Sciatic nerve (tissue), 2 donors: ENCODE measurements around the gene METTL17. TPM values are rescaled to one million over a fixed set of nuclear protein-coding genes. Genes with fewer than 3 reads are reported as not detected.
"Not testable (repeated sequence)": the region's sequence is repeated elsewhere in the genome, so short reads cannot be mapped to it uniquely, and the experiment has no call there.

Experiments
- ATAC-seq: fragments of 200-7000 bp; cut with Tn5 transposase; one replicate; pipeline ENCODE4 v1.9.1; 2020; ENCODE audit warnings: mild to moderate bottlenecking, moderate library complexity
- DNase-seq: peaks from one replicate; pipeline ENCODE4 v3.0.0-alpha.2; 2020; ENCODE audit warnings: low spot score
- intact Hi-C: fragments of 100-400 bp; cut with DNase I; formaldehyde crosslinking; loops from one replicate; pipeline ENCODE4 v1.14.2; 2022
- microRNA-seq: library from miRNA; unstranded; fragments of <30 nt; microRNA quantifications from one replicate; pipeline ENCODE4 v1.2.0, GENCODE V29; 2020
- total RNA-seq: library from RNA; stranded (reverse); fragmentation: NEBNext Ultra II Directional; extraction: Animal tissue kit (Norgen Biotek cat#: 25700); gene quantifications from one replicate; pipeline ENCODE4 v1.2.1, GENCODE V29; 2021
- donor health status: DM: no; HTN: no; CAD: no.
- donor health status: DM: no; HTN: no; CAD: no.

The METTL17 gene
- total RNA-seq, 1 donor from 2014 or later: 56.2 TPM

DNA sequence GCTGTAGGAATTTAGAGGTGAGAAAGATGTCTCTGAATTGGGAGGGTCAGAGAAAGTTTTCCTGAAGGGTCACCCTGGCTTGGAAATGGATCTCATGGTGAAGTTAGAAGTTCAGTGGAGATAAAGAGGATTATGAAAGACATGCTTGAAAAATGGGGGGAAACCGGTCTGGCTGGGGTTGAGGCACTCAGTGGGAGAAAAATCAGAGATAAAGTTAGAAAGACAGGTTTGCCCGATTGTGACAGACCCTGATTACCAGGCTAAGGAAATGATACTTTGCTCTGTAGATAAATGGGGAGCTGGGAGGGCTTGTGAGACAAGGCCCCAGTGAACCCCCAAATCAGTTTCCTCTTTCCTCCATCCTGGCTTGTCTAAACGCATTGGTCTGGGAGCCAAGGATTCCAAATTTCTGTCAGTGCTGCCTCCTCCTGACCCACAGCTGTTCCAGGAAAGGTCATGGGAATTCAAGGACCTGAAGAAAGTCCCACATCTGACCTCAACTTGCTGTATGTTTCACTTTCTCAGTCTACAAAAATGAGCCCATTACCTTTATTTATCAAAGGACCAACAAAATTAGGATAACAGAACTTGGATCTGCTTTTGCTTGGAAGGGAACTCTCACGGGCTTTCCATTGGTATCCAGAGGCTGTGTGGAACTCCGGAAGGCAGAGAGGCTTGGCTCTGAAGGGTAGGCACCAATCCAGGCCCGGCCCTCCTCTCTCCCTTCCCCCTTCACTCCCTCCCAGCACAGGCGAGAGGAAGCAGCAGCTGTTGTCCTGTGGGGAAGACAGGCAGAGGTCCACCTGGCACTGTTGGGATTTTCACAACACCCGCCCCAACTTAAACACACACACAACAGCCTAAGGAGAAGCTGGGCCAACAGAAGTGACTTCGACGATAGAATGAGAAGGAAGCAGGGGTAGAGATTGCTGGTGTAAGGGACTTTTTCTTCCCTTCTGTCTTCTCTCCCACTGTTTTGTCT is 49.0 kb downstream of the METTL17 start:
- ATAC-seq (peak; percentile 97), DNase-seq (peak; percentile 88)
- intact Hi-C loops: no loop called here

GRCh38 chr14:21039585-21040369 is 50.0 kb downstream of the METTL17 start:
- DNase-seq (no peak), ATAC-seq (peak; percentile 86)
- intact Hi-C loops: no loop called here

DNA sequence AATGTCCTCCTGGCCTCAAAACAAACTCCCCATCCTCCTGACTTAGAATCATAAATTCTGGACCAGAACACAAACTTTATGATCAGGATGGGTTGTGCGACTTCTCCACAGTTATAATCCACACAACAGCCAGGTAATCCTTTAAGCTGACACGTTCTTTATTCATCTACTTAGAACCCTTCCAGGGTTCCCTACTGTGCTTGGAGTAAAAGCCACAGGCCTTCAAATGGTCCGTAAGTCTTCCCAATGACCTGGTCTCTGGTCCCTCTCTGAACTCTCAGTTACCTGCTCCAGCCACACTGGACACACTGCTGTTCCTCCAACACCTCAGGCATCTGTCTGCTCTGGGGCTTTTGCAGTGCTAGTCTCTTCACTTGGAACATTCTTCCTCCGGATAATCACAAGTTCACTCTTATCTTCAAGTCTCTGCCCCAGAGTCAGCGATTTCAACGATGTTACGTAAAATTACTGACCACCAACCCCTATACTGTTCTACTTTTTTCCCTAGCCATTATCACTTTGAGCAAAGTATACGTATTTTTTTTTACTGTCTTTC is 50.7 kb downstream of the METTL17 start:
- ATAC-seq: no peak
- no peak for DNase-seq
- intact Hi-C loops: no loop called here

DNA sequence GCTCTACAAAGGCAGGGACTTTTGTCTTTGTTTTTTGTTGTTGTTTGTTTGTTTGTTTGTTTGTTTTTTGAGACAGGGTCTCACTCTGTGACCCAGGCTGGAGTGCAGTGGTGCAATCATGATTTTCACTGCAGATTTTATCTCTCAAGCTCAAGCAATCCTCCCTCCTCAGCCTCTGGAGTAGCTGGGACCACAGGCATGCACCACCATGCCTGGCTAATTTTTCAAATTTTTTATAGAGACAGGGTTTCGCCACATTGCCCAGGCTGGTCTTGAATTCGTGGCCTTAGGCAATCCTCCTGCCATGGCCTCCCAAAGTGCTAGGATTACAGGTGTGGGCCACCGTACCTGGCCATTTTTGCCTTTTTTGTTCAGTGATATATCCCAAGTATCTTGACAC is 51.2 kb downstream of the METTL17 start:
- ATAC-seq, intact Hi-C loops, DNase-seq: not testable (repeated sequence)

- ATAC-seq (no peak), DNase-seq (no peak)
- intact Hi-C loops: no loop called here
These were observed 52.1 kb downstream of the METTL17 start, which contains the start of gene RNASE7 for GRCh38 chr14:21041676-21042433. Gene RNASE7, plus strand, starts transcription at chr14:21042362. Its CDS starts 631 bp downstream, at chr14:21042993.

DNA sequence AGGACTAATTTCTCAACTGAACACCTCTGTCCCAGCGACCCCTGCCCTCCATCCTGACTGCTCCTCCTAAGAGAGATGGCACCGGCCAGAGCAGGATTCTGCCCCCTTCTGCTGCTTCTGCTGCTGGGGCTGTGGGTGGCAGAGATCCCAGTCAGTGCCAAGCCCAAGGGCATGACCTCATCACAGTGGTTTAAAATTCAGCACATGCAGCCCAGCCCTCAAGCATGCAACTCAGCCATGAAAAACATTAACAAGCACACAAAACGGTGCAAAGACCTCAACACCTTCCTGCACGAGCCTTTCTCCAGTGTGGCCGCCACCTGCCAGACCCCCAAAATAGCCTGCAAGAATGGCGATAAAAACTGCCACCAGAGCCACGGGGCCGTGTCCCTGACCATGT is 53.1 kb downstream of the METTL17 start:
- ATAC-seq (no peak), DNase-seq (no peak)
- intact Hi-C loops: no loop called here

GRCh38 chr14:21043387-21043973 is 53.7 kb downstream of the METTL17 start:
- DNase-seq: no peak
- no peak for ATAC-seq
- intact Hi-C loops: no loop called here

DNA sequence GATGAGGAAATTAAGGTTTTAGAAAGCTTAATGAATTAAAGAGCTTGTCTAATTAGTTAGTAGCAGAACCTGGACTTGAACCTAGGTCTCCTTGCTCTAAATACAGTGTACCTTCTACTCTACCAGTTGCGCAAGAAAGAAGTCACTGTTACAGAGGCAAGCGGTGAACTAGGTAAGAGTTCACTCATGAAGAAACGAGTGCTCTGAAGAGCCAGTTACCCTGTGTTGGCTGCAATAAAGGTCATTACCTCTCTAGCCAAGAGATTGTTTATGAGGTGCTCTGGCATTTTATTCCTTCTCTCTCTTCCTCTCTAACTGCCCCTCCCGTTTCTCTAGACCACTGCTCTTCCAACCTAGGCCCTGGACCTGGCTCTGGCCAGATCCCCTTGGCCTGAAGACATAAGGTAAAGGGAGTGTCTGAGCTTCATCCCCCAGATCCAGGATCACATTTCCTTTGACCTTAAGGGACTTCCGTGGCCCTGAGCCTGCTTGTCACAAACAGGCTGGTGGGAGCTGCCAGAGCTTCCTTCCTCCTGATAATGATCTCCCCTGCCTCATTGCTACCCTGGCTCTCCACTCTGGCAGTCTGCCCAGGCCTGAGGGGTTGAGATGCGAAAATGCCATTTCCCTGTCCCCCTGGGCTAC is 54.3 kb downstream of the METTL17 start:
- intact Hi-C loops: no loop called here
- DNase-seq (no peak), ATAC-seq (no peak)

Small RNA genes lying within 50 kb of the gene (microRNA-seq; reads per million reads assigned to microRNA genes)
- not detected for gene MIR6717

Other genes with a start within 250 kb of the METTL17 start
- not detected for gene EDDM3A, start 244.1 kb upstream of the METTL17 start, total RNA-seq
- not detected for gene EDDM3B, start 221.6 kb upstream of the METTL17 start, total RNA-seq
- 15.0 TPM for gene RNASE6, start 208.7 kb upstream of the METTL17 start, total RNA-seq
- 357 TPM for gene RNASE1, start 187.1 kb upstream of the METTL17 start, total RNA-seq
- gene RNASE3, start 98.6 kb upstream of the METTL17 start, total RNA-seq: 0.71 TPM
- gene RNASE2, start 34.5 kb upstream of the METTL17 start, total RNA-seq: 3.7 TPM
- not detected for gene SLC39A2, start 9.3 kb downstream of the METTL17 start, total RNA-seq
- gene NDRG2, start 35.1 kb downstream of the METTL17 start, total RNA-seq: 398 TPM
- gene TPPP2, start 40.2 kb downstream of the METTL17 start, total RNA-seq: 0.49 TPM
- gene RNASE13, start 44.8 kb downstream of the METTL17 start, total RNA-seq: not detected
- gene RNASE7, start 52.4 kb downstream of the METTL17 start, total RNA-seq: not detected
- not detected for gene RNASE8, start 67.8 kb downstream of the METTL17 start, total RNA-seq
- gene ARHGEF40, start 80.3 kb downstream of the METTL17 start, total RNA-seq: 91.1 TPM
- 43.2 TPM for gene ZNF219, start 108.7 kb downstream of the METTL17 start, total RNA-seq
- 0.62 TPM for gene TMEM253, start 111.1 kb downstream of the METTL17 start, total RNA-seq
- not detected for gene OR5AU1, start 166.1 kb downstream of the METTL17 start, total RNA-seq